ENCODE data around the gene VSTM4.

Gene VSTM4

DNA sequence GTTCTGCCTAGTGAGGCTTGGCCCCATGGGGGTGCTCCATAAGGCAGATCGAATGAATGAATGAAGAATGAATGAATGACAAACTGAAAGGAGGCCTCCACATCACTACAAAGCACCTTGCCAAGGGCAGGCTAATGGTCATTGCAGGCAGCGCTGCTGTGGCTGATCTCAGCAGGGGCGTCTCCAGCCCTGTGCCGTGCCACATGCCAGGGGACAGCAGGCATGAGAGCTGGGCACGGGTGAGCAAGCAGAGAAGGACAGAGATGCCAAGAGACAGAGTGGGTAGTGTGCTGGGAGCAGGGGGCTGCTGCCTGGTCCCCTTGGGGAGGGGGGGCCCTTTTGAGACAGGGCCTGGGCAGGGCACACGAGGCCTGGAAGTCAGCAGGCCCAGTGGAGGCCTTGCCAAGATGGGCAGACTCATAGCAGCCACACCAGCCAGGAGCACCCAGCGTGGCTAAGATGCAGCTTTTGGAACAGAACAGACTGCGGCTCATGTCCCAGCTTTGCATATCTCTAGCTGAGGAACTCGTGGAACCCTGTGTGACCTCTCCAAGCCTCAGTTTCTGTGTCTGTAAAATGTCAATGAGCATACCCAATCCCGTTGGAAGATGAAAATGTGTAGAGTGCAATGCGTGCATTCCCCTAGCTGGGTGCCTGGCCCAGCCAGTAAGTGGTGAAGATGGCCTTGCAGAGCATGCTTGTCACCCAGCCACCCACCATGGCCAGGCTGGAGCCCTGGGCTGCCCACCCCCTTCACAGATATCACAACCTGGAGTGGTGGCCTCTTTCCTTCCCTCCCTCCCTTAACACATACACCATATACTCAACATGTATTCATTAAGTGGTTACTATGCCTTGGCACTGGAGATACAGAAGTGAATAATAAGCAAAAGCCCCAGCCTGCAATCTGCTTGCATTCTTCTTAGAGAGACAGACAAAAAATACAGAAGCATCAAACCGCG, 114.6 kb downstream of the VSTM4 start:
- DNase-seq, result no peak

DNA sequence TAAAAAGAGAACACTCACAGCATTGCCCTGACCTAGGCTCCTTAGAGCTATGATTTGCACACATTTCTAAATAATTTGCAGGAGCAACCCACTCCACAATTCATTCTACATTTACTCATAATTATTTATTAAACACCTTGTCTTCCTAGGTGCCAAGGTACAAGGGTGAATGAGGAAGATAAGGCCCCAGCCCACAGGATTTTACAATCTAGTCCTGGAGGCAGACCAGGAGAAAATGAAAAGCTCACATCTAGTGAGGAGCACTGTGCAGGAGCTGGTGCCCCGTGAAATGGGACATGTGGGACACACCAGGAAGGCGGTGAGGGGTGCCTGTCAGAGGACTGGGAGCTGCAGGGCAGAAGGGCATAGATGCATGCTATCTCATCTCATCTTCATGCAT, 116.0 kb downstream of the VSTM4 start:
- no peak for DNase-seq

DNA sequence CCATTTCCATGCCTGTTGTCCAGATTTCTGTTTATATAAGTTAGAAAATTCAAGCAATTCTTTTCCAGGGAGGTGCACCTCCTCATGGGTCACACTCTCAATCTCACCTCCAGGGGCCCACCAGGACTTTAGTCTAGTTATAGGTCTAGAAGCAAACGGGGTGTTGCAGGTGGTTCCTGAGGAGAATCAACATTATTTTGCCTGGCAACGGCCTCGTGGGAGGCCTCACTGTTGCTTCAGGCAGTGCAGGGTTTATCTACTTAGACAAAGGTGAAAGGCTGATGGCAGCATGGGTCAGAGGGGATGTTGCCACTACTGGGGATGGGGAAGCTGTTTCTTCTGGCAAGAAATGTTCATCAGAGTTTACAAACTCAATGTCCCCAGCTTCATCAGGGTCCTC, 119.0 kb downstream of the VSTM4 start:
- DNase-seq, result no peak

DNA sequence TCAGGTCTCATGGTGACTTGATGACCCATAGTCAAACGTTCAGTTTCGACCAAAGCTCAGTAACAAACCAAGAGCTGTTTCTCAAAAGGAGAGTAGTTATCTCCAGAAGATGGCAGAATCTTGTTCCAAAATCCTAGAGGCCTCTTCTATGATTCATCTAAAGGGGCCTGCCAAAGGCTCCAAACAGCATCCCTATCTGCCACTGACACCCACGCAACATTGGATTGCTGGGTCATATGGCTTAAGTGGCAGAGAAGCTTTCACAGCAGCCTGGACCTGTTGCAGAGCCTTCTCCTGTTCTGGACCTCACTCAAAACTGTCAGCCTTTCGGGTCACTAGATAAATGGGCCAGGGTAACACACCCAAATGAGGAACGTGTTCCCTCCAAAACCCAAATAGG, 121.7 kb downstream of the VSTM4 start:
- DNase-seq, result no peak

DNA sequence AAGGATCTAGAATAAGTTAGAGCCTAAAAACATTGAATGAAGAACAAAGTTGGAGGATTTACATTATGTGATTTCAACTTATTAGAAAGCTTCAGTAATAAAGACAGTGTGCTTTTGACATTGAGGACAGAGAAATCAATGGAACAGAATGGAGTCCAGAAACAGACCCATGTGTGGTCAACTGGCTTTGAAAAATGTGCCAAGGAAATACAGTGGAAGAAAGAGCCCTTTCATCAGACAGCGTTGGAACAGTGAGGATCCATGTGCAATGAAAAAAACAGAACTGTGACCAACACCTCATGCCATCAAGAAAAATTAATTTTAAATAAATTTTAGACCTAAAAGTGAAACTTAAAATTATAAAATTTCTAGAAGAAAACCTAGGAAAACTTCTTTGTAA, 125.1 kb downstream of the VSTM4 start:
- DNase-seq, result no peak

DNA sequence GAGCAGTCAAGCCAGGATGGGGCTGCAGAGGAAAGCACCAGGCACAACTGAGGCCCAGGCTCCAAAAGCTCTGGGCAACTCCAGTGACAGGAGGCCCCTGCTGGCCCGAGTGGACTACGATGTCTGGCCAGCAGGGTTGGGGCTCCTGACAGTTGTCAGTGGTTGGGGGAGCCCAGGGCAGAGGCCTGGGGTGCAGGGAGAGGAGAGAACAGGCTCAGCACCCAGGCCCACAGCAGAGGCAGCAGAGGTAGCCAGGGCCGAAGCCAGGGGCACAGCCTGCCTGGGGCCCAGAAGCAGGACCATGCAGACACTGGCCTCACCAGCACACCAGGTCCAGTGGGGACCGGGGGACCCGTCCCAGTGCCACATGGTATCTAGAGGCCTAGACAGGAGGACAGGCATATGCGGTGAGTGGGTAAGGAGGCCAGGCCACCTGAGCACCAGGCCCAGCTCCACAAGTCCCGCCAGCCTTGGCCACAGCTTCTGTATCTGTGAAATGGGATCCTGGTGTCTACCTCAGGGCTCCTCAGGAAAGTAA, 129.6 kb downstream of the VSTM4 start:
- DNase-seq, result no peak

DNA sequence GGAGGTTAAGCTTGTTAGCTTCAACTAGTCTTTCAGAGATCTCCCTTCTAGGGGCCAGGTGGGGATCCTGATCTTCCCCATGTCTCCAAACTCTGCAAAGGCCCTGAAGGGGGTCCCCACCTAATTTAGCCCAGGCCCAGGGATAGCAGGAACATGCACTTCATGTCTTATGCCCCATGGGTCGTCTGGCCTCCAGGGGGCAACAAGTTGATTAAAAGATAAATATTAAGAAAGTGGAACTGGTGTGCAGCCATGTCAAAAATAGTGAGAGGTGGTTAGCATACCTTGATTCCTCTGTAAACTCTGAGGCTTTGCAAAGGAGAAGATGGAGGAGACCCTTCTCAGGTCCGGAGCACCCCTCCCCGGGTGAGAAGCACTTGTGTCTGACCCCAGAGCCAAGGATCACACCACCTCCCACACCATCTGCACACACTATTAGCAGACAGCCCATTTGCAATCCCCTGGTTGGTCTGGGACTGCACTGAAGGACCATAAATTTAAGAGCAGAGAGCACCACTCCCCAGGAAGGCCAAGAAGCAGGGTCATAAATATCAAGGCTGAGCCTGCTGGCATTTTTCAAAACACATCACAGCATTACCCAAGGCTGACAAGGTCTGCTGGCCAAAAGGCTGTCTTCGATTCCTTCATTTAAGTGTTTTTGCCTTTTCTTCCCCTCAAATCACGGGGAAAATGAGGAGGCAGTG, 131.5 kb downstream of the VSTM4 start:
- DNase-seq, result no peak

DNA sequence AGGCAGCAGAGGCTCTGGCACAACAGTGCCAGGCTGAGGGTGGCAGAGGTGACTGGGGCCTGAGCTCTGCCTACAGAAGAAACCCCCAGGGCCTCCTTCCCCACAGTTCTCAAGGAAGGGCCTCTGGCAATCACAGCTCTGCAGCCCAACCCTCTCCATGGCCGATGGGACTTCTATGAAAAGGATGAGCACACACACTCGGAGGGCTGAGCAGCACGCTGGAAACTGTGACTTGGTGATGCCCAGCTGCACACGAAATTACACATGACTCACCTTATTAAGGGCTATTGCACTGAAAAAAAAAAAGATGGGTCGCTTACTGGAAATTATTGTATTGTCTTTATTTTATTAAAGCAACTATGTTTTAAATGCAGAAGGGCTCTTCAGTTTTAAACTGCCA, 132.7 kb downstream of the VSTM4 start:
- DNase-seq, result no peak

DNA sequence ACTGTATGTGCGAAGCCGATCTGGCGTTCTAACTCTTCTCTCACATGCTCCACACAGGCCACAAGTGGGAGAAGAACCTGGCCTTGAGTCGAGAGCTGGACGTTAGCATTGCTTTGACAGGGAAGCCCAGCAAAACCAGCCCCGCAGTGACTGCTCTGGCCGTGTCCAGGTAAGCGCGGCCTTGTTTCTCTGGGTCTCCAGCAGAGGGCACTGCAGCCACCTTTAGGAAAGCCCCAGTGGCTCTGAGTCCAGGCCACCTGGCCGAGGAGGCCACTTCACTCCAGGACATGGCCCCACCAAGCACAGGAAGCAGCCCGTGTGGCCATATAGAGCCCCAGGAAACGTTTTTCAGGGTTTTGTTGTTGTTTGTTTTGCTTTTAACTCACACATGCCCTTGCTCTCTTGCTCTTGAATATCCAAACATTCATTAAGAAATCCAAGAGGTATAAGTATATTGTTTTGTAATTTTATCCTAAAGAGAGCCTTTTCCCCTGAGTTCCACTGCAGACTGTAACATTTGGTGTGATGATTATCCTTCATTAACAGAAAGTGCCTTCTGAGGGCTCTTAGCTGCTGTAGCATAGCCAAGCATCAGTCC, 133.9 kb downstream of the VSTM4 start:
- peak; percentile 22 for DNase-seq

DNA sequence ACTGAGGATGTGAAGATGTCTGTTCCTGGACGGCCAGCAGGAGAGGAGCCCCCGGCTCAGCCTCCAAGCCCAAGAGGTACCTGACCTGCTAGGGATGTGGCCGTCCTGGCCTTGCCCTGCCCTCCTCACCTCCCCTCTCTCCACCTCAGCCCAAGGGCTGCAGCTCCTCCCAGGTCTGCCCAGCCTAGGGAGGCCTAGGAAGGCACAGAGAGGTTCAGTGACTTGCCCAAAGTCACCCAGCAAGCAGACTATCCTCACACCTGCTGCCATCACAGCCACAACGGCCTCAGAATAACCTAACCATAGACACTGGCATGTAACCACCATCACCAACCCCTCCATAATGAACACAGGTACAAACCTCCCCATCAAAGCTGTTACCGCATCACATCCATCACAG, 137.0 kb downstream of the VSTM4 start:
- no peak for DNase-seq

DNA sequence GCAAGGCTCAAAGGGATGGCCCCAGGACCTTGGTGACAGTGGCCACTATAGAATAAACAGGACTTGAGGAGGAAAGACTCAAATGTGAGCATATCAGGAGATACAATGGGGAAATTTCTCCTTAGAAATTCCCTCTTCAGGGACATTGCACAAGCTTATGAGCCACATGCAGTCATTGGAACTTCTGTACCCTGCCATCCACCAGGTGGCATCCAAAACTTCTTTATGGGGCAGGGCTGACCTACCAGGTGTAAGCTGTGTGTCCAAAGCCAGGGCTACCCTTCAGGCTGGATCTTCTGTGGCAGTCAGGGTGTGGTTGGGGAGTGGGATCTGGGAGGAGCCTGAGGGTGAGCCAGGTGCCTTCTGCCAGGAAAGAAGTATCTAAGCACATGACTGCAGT, 139.1 kb downstream of the VSTM4 start:
- DNase-seq, result peak; percentile 2

DNA sequence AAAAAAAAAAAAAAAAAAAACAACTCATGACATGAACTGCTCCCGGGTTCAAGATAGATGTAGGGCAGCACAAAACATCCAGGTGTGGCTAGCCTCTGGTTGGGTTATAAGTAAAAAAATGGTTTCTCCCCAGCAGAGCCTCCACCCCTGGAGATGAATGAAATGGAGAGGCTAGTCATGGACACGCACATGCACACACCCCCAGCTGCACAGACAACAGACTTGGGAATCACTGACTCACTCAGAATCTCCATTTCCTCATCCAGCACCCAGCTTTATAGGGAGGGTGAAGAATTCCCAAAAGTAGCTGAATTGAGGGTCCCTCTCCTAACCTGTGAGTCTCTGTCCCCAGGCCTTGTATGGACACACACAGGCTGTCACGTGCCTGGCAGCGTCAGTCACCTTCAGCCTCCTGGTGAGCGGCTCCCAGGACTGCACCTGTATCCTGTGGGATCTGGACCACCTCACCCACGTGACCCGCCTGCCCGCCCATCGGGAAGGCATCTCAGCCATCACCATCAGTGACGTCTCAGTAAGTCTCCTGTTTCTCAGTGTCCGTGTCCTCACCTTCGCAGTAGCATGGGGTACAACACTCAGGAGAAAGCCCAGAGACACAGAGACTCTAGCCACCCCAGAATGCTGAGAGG, 140.7 kb downstream of the VSTM4 start:
- no peak for DNase-seq

DNA sequence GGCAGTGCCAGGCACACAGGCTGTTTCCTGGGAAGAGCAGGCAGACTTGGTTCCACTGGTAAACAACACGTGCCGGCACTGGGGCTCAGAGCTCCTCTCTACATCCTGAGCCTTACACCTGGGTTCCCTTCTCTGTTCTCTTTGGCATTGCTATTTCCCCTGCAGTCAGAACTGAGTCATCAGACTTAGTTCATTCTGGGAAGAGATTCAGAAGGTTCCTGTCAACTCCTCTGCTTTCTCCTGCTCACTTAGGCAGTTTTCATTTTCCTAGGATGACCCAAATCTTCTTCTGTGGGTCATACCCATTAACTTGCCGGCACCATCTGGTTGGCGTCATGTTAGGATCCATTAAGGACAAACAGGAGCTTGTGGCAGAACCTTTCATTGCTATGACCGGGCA, 142.3 kb downstream of the VSTM4 start:
- no peak for DNase-seq

DNA sequence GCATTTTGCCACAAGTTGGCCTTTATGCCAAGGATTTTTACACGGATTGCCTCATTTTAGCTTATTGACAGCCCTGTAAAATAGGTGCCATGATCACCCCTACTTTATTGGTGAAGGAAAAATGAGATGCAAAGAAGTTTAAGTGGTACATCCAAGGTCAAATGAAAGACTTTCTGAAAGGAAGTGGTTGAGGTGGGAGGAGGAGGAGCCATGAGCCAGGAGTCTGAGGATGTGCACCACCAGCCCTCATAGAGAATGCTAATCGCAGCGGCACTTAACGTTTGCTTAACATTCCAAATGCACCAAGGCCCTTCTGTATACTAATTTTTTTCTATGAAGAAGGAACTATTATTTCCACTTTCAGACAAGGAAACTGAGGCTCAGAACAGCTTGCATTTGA, 144.7 kb downstream of the VSTM4 start:
- DNase-seq, result no peak

DNA sequence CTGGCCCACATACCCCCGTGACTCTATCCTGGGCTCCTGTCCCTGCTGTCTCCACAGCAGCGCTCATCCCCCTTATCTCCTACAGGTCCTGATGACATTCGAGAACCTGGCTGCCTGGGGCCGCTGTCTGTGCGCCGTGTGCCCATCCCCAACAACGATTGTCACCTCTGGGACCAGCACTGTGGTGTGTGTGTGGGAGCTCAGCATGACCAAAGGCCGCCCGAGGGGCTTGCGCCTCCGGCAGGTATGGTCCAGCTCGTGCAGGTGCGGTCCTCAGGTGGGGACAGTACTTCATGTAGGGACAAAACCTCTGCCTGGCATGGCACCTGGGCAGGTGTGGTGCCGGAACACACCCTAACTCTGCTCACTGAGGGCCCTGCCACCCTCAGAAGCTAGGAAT, 145.3 kb downstream of the VSTM4 start:
- no peak for DNase-seq

DNA sequence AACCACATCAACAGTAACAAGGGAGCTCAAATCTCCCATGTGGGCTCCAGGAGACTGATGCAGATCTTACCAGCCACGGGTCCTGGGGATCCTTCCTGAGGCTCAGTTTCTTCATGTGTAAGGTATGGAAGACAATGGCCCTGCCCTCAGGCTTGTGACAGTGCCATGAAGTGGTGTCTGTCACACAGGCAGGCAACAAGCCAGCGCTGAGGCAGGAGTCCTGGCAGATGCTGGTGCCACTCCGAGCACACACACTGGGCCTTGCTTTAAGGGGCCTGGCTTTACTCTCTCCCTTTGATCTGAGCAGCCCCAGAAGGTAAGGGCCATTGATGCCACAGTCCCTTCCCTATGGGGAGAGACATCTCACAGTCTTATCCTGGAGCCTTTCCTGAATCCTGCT, 147.3 kb downstream of the VSTM4 start:
- DNase-seq, result no peak

DNA sequence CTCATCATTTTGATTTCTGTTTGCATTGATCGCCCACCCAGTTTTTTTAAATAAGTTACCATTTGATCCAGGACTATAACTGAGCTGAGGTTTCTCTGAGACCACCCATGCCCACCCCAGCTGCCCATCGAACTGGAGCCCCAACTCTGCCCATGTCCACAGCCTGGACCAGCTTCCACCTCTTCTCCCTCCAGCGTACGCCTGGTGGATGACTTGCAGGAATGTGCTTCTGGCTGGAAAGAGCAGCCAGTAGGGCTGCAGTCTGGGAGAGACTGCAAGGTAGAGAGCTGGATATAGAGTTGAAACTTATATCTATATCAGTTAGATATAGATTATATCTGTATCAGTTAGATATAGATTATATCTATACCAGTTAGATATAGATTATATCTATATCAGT, 149.9 kb downstream of the VSTM4 start:
- no peak for DNase-seq
